ENCODE measurements around the gene HS6ST3. TPM values are rescaled to one million over a fixed set of nuclear protein-coding genes. Genes with fewer than 3 reads are reported as not detected.
"Not testable (repeated sequence)": the region's sequence is repeated elsewhere in the genome, so short reads cannot be mapped to it uniquely, and the experiment has no call there.

The HS6ST3 gene
- total RNA-seq, 1 experiment from 2014 or later = 0.03 TPM

DNA sequence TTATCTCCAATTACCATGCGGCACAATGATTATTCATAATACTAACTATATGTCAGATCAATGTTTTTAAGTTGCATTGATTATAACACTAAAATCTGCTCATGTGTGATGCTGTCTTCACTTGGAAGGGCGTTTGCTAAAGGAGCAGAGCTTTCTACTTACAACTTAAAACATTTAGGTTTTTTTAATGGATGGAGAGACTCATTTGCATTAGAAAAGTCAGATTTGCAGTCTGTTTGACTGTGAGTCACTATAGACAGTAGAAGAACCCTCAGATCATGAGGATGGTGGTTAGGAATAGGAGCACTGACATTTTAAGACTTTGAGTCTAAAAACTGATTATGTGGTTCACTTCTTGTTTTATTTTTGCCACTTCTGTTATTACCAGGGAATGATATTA, 364.6 kb downstream of the HS6ST3 start:
- in situ Hi-C loops (cut with HindIII; ENCODE audit: low pct_unique_long_range_greater_than_20kb, low sequenced_read_pairs) = no loop called here

GRCh38 chr13:96460609-96461008, 370.7 kb downstream of the HS6ST3 start:
- no peak for DNase-seq (ENCODE audit: low read depth, low spot score)
- in situ Hi-C loops (cut with HindIII; ENCODE audit: low pct_unique_long_range_greater_than_20kb, low sequenced_read_pairs) = no loop called here

More for the DNA sequence above, 364.6 kb downstream of the HS6ST3 start:
- no peak for DNase-seq (ENCODE audit: low read depth, low spot score)

- no peak for DNase-seq (ENCODE audit: low read depth, low spot score)
- in situ Hi-C loops (cut with HindIII; ENCODE audit: low pct_unique_long_range_greater_than_20kb, low sequenced_read_pairs) = no loop called here
These were observed 383.7 kb downstream of the HS6ST3 start for GRCh38 chr13:96473526-96474180.

DNA sequence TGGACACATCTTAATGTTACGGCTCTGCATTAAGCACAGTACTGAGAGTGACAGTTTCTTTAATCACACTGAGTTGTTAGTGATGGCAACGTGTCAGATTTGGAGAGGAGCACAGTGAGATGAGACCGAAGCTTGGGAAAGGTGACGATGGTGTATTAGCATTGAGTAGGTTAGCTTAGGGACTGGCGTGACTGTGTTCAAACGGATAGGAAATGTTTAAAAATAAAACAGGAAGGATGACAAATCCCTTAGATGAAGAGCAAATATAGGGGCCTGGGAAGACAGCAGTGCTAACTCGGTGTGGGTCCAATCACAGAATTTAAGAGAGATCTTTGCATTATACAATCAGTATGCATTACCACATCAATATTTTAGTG, 384.3 kb downstream of the HS6ST3 start:
- in situ Hi-C loops (cut with HindIII; ENCODE audit: low pct_unique_long_range_greater_than_20kb, low sequenced_read_pairs) = no loop called here
- DNase-seq (ENCODE audit: low read depth, low spot score) = no peak

GRCh38 chr13:96475103-96475502, 385.2 kb downstream of the HS6ST3 start:
- in situ Hi-C loops (cut with HindIII; ENCODE audit: low pct_unique_long_range_greater_than_20kb, low sequenced_read_pairs) = no loop called here
- no peak for DNase-seq (ENCODE audit: low read depth, low spot score)

GRCh38 chr13:96481482-96481881, 391.6 kb downstream of the HS6ST3 start:
- in situ Hi-C loops (cut with HindIII; ENCODE audit: low pct_unique_long_range_greater_than_20kb, low sequenced_read_pairs) = no loop called here
- no peak for DNase-seq (ENCODE audit: low read depth, low spot score)

DNA sequence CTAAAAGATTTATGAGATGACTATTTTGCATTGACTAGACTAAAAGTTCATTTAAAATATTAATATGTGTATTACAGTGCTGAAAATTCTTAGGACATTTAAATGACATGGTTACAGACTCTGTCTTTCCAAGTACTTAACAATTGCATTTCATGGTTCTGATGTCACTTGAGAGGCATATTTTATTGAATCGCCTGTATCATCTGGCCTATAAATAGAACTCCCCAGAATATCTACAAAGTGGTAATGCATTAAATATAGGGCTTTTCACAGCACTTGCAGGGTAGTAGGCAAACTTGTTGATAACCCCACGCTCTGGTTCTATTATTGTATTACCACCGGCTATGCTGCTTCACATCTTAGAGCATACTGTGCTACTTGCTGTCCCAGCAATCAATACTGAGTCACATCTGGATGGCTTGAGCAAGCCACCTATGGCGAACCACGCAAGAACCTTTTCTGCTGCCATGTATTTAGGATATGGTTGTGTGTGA, 400.6 kb downstream of the HS6ST3 start:
- DNase-seq (ENCODE audit: low read depth, low spot score) = no peak
- in situ Hi-C loops (cut with HindIII; ENCODE audit: low pct_unique_long_range_greater_than_20kb, low sequenced_read_pairs) = no loop called here

GRCh38 chr13:96491103-96491502, 401.2 kb downstream of the HS6ST3 start:
- in situ Hi-C loops (cut with HindIII; ENCODE audit: low pct_unique_long_range_greater_than_20kb, low sequenced_read_pairs) = no loop called here
- DNase-seq (ENCODE audit: low read depth, low spot score) = no peak

DNA sequence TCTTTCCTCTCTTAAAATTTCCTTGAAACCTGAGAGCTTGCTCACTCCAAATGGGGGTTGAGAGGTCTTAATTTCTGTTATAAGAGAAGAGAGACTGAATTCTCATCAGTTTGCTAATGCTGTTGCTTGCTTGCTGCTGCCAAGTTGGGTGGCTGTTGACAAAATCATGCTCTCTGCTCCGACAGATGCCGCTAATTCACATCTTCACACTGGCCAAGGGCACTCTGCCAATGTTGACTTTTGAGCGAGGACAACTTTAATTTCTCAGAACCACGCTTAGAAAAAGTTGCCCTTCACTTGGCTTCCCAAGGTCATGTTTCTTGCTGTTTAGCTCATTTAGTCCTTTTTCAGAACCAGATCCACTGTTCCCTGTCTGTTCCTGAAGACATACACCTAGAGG, 402.9 kb downstream of the HS6ST3 start:
- DNase-seq (ENCODE audit: low read depth, low spot score) = no peak
- in situ Hi-C loops (cut with HindIII; ENCODE audit: low pct_unique_long_range_greater_than_20kb, low sequenced_read_pairs) = no loop called here

GRCh38 chr13:96499656-96500055, 409.7 kb downstream of the HS6ST3 start:
- DNase-seq (ENCODE audit: low read depth, low spot score) = no peak
- in situ Hi-C loops (cut with HindIII; ENCODE audit: low pct_unique_long_range_greater_than_20kb, low sequenced_read_pairs) = no loop called here

DNA sequence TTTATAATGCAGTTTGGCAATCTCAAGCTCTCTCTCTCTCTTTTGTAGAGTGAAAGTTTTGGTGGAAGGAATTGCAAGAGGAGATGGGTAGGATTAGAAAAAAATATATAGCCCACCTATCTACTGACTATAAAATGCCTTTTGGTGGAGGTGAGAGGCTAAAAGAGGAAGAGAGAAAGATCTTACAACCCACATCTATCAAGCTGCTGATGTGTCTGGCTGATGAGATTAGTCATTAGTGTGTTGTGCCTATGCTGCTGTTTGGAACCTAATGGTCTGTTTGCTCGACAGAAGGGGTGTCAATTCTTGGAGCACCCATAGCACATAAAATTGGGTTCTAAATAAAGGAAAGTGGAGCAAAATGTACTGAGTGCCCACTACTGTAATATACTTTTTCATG, 411.0 kb downstream of the HS6ST3 start:
- in situ Hi-C loops (cut with HindIII; ENCODE audit: low pct_unique_long_range_greater_than_20kb, low sequenced_read_pairs) = no loop called here
- no peak for DNase-seq (ENCODE audit: low read depth, low spot score)

DNA sequence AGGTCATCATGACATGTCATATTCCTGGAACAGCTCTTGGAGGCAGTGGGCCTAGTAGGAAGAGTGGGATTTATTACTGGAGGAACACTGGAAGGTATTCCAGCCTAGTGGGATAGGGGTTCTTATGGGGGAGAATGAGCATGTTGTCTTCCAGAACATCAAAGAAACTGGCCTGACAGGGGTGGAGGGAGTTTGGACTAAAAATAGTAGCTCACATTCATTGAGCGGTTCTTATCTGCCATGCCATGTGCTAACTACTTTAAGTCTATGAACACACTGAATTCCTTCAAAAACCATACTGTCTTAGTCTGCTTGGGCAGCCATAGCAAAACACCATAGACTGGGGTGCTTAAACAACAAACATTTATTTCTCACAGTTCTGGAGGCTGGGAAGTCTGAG, 413.6 kb downstream of the HS6ST3 start:
- in situ Hi-C loops (cut with HindIII; ENCODE audit: low pct_unique_long_range_greater_than_20kb, low sequenced_read_pairs) = no loop called here
- no peak for DNase-seq (ENCODE audit: low read depth, low spot score)

DNA sequence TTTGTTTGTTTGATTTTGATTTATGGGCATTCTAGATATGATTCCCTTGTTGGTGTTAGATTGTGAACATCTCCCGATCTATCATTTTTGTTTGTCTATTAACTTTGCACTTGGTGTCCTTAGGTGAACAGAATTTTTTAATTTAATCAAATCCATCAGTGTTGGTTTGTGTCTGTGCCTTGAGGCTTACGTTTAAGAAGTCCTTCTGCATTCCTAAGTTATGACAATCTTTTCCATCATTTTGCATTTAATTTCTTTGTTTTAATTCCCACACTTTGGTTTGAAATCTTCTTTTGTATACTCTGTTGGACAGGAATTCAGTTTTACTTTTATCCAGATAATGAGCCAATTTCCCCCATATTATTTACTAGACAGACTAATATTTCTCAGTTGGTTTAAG, 421.7 kb downstream of the HS6ST3 start:
- no peak for DNase-seq (ENCODE audit: low read depth, low spot score)
- in situ Hi-C loops (cut with HindIII; ENCODE audit: low pct_unique_long_range_greater_than_20kb, low sequenced_read_pairs) = no loop called here

DNA sequence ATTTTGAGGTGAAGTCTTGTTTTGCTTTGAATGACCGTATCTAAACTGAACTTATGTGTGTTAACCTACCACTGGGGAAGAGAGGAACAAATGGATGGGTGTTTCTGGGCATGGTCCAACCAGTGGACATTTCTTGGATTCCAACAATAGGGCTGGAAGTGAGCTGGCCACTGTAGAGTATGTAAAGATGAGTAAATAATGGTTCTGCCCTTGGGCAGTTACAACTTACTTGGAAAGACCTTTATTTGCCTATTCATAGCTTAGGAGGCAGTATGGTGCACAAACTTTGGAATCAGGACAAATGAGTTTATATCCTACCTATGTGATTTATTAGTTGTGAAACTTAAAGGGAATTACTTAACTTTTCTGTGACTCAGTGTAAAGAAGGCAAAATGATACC, 429.5 kb downstream of the HS6ST3 start:
- in situ Hi-C loops (cut with HindIII; ENCODE audit: low pct_unique_long_range_greater_than_20kb, low sequenced_read_pairs) = no loop called here
- DNase-seq (ENCODE audit: low read depth, low spot score) = no peak

- in situ Hi-C loops (cut with HindIII; ENCODE audit: low pct_unique_long_range_greater_than_20kb, low sequenced_read_pairs); DNase-seq (ENCODE audit: low read depth, low spot score): not testable (repeated sequence)
These were observed 434.6 kb downstream of the HS6ST3 start for GRCh38 chr13:96524398-96525020.

DNA sequence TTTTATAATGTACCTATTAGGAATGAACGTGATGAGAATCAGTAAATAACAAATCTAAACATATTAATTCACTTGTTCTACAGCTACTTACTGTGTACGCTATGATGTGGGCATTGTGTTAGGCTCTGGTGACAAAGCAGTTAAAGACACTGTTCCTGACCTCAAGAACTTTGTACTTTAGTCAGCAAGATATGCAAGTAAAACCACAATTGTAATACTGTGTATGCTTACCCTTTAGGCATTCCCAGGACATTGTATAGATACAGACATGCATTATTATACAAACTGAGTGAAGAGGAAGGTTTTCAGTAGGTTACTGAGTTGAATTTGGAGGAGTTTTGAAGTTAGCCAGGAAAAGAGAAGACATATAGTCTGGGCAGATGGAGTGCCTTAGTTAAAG, 435.8 kb downstream of the HS6ST3 start:
- in situ Hi-C loops (cut with HindIII; ENCODE audit: low pct_unique_long_range_greater_than_20kb, low sequenced_read_pairs) = no loop called here
- DNase-seq (ENCODE audit: low read depth, low spot score) = no peak

DNA sequence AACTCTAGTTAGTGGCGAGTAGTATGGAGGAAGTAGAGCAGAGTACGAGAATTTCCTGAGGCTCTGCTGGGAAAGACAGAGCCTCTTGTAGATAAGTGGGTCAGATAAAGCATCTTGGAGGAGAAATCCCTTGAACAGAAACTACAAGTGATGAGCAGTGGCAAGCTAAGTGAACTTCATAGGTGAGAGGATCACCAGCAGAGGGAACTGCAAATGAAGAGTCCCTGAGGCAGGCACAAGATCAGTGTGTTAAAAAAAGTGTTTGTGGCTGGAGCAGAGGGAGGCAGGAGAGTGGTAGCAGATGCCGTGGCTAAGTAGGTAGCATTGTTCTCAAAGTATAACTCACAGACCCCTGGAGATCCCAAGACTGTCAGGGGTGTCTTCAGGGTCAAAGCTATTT, 437.6 kb downstream of the HS6ST3 start:
- DNase-seq (ENCODE audit: low read depth, low spot score) = no peak
- in situ Hi-C loops (cut with HindIII; ENCODE audit: low pct_unique_long_range_greater_than_20kb, low sequenced_read_pairs) = no loop called here

GRCh38 chr13:96532804-96533203, 442.9 kb downstream of the HS6ST3 start:
- in situ Hi-C loops (cut with HindIII; ENCODE audit: low pct_unique_long_range_greater_than_20kb, low sequenced_read_pairs) = no loop called here

GRCh38 chr13:96533408-96533807, 443.5 kb downstream of the HS6ST3 start:
- DNase-seq (ENCODE audit: low read depth, low spot score) = no peak
- in situ Hi-C loops (cut with HindIII; ENCODE audit: low pct_unique_long_range_greater_than_20kb, low sequenced_read_pairs) = no loop called here

More at GRCh38 chr13:96532804-96533203, 442.9 kb downstream of the HS6ST3 start:
- no peak for DNase-seq (ENCODE audit: low read depth, low spot score)
